GM21367 (cell line): ENCODE data around the gene YIPF7.
A peak's percentile ranks its signal among the peaks of the same experiment; 100 is the strongest.

Experiments used
- ATAC-seq: cut with Tn5 transposase; IDR thresholded peaks from one replicate; pipeline ENCODE4 v1.9.1; 2021; ENCODE audit not compliant: unreplicated experiment

The YIPF7 gene

DNA sequence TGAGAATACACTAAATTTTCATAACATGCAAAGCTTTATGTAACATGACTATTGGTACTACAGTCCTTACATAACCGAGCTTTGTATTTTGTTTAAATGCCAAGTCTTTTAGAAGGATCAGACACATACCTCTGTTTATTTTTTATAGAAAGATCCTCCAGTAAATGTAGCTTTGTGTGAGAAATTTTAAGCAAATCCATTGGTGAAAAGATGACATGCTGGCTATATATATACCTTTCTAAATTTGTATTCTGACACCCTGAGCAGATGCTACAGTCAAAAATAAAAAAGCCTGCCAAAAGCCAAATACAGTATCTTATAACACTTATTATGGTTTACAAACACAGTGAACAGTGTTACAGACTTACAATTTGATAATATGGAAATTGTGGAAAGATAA is at the start of gene YIPF7:
YIPF7 (minus strand) TSS at position 201 of the 400 bp plus-strand sequence. CDS start 1,525 bp downstream, outside the sequence.
- no peak for ATAC-seq

DNA sequence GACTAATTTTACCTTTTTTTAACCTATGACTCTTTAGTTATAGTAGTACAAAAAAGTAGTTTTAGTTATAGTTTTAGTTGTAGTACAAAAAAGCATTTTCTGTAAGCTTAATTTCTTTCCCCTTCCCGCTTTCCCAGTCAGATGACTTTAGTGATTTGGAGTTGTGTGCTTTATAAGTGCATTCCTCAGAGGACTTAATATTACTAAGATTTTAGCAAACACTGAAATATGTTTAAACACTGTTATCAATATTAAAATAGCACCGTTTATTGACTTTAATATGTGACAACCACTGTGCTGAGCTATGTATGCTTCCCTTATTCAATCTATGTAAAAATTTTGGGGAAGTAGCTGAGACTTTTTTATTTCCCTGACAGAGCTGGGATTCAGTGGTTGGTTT is 49.6 kb upstream of the YIPF7 start:
- no peak for ATAC-seq

DNA sequence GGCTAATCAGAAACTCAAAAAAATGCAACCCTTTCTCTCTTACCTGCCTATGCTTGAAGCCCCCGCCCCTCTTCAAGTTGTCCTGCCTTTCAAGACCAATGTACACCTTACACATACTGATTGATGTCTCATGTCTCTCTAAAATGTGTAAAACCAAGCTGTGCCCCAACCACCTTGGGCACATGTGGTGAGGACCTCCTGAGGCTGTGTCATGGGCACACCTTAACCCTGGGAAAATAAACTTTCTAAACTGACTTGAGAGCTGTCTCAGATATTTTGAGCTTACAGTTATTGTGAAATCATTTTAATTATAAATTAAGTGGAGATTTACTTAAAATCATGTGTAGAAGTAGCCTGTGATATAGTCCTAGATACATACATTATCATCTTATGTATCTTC is 49.0 kb upstream of the YIPF7 start:
- no peak for ATAC-seq

DNA sequence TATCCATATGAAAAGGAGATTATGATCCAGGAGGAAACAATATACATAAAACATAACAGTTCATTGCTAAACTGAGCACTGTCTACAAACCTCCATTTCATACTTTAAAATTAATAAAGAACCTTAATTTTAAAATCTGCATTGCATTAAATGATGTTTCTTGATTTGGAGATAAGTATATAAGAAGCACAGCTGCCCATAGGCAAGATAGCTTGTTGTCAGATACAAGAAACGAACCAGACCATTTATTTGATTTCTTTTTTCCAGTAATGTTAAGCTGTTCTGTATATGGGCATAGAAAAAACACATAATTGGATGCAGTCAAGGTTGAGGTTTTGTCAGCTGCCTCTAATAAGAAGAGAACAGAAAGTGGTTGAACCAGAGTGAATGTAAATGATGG is 33.2 kb upstream of the YIPF7 start:
- ATAC-seq: no peak

DNA sequence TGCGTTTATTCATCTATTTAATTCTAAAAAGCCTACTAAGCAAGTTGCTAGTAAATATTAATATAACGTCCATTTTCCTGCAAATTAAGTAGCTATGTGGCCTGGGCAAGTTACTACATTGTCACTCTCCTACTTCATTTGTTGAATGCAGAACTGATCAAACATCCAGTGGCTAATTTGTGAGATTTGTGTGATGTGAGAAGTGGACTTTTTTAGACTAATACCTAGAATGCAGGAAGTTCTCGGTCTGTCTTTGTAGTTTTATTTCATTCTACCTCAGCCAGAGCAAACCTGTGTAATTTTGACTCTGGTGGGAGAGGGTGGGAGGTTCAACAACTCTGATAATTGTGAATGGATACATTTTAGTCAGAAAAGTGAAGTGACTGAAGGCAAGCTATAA is 27.6 kb upstream of the YIPF7 start:
- no peak for ATAC-seq

DNA sequence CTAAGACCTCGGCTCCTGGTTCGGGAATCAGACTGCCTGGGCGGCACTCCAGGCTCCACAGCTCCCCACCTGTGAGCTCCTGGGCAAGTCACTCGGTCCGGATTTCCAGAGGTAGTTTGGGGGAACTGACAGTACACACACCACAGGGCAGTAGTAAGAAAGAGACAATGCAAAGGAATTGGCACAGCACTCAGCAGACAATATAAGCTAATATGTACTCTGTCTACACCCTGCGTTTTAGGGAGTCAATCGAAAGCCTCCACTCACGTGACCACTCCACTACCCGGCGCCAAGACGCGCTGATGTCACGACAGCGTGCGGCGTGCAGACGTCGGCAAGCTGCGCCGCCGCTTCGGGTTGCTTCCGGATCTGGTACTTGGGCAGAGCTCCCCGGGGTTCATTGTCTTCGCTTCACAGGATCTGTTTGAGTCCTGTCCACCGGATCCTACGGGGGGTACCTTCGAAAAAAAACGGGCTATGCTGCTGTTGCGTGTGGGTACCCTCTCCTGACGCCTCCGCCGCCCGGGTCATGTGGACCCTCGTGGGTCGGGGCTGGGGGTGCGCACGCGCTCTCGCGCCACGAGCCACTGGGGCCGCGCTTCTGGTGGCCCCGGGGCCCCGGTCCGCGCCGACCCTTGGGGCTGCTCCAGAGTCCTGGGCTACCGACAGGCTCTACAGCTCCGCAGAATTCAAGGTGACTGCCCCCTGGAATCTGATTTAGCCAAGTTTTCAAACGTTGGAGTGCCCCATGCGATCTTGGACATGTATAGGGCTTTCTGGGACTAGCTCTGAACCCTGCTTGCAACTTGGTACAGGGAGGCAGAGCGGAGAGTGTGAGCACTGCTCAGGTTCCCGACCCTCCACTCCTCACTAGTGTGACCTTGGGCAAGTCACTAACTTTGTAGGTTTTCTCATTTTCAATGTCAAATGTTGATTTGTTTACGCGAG is 26.9 kb upstream of the YIPF7 start, which contains the start of gene GUF1:
GUF1 (plus strand) TSS at position 327 of the 948 bp plus-strand sequence; CDS start at position 530, 203 bp downstream.
- ATAC-seq: peak; percentile 95

DNA sequence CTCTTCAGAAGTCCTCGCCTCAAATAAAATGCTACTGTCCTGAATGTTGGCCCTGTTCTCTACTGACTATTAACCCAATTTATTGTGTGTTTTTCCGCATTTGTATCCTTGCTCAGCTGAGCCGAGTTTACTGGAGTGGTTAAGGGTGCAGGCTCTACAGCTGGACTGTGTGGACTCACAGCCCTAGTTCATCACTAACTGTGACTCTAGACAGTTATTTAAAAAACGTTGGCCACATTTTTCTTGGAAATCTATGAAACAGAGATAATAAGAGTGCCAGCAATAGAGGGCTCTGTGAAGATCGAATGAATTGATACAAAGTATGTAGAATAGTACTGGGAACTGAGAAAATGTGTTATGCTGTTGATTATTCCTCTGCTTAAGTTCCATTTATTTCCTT is 23.9 kb upstream of the YIPF7 start:
- ATAC-seq: no peak

DNA sequence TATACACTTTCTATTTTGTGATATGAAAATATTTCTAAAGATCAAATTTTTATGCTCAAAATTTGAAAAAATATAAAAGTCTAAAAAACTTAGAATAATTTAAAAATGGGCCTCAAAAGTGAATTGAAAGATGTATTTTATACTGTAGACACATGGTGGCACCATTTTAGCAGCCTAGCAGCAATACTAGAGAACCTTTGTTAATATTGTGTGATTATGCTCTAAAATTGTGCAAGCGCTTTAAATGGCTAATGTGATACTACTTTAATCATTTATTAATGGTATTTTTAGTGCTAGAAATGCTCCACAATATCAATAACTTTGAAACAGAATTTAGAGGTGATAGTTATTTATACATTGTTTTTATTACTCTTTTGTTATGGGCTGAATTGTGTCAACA is 23.0 kb upstream of the YIPF7 start:
- ATAC-seq: no peak

DNA sequence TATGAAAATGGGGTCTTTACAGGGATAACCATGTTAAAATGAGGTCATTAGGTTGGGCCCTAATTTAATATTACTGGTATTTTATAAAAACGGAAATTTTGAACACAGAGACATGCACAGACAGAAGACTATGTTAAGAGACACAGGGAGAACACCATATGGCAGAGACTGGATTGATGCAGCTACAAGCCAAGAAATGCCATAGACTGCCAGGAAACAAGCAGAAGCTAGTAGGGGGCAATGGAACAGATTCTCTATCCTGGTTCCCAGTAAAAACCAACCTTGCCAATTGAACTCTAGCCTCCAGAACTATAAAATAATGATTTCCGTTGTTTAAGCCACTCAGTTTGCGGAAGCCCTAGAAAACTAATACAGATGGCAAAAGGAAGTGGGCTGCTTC is 20.2 kb upstream of the YIPF7 start:
- ATAC-seq: no peak

DNA sequence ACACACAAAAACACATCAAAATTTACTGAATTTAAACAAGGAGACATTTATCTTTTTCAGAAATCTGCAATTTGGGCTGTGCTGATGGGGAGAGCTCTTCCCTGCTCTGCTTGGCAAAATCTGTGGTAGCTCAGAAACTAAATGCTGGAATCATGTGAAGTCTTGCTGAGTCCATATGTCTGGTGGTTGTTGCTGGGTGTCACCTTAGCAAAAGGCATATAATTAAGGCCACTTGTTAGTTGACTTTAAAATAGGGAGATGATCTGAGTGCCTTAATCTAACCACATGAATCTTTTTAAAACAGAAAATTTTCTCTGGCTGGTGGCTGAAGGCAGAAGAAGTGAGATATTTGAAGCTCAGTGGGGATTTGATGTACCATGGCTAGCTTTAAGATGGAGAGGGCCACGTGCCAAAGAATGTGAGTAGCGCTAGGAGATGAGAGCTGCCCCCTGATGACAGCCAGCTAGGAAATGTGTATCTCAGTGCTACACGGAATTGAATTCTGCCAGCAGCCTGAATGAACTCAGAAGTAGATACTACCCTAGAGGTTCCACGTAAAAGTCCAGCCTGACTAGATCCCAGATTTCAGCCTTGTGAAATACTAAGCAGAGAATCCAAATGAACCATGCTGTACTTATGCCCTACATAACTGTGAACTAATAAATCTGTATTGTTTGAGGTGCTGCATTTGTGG is 19.2 kb upstream of the YIPF7 start:
- ATAC-seq: no peak

DNA sequence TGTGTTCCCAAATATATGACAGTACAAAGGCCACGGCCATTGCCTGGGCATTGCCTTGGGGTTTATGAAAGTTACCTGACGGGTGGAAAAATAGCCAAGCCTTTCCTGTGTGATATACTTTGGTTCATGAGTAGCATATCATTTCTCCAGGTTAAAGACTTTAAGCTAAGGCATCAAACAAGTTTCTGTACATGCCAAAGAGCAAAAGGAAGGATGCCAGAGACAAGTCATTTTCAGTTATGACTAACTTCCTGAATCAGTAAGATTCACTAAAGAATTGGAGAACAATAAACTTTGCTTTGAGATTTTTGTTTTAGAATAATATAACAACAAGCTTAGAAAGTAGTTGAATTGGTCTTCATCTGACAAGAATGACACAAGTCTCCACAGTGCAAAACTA is 17.1 kb upstream of the YIPF7 start:
- no peak for ATAC-seq

DNA sequence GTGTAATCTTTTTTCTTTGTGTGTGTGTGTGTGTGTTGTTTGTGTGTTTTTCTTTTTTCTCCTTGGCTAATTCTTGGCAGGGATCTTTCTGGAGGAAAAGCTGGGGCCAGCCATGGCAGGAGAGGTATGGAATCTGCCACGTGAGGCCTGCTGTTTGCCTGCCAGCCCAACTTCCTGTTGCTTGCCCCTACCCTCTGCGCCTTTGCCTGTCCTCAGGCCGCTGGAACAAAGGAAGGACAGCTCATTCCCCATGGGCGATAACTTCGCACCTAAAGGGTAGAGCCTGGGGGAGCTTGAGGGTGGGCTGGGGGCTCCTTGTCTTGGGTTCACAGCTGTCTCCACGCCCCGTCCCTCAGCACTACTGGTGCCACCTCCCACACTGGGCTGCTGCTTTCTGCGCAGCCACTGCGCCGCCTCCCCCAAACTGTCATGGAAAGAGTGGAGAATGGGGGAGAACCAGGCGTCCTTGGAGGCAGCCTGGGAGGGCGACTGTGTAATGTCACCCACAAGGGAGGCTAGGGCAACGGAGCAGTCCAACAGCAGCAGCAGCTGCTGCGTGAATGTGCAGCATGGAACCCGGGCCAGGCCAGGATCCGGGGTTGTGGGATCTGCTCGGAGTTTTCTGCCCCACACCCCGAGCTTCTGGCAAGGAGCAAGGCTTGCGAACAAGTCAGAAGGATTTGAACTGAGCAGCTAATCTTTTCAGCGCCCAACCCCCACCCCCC is 12.3 kb upstream of the YIPF7 start:
- ATAC-seq: no peak

DNA sequence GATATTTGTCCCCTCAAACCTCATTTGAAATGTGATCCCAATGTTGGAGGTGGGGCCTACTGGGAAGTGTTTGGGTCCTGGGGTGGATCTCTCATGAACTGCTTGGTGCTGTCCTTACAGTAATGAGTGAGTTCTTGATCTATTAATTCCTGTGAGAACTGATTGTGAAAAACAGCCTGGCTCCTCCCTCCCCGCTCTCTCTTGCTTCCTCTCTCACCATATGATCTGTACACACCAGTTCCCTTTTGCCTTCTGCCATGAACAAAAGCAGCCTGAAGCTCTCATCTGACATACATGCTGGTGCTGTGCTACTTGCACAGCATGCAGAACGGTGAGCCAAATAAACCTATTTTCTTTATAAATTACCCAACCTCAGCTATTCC is 11.2 kb upstream of the YIPF7 start:
- ATAC-seq: no peak

DNA sequence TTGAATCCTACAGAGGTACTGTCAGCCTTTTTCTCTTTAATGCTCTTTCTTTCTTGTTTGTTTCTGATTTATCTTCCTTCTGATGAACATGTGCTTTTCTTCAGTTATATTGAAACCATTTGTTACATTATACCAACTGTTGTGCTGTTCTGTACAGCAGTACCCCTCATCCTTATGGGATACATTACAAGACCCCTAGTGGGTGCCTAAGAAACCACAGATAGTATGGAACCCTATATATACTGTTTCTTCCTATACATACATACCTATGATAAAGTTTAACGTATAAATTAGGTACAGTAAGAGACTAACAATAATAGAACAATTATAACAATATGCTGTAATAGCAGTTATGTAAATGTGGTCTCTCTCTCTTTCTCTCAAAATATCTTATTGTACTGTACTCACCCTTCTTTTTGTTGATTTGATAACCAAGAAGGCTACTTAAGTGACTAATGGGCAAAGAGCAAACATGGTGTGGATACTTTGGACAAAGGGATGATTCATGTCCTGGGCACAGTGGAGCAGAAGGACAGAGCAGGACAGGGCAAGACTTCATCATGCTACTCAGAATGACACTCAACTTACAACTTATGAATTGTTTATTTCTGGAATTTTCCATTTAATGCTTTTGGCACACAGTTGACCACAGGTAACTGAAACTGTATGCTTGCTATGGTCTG is 10.7 kb upstream of the YIPF7 start:
- no peak for ATAC-seq

DNA sequence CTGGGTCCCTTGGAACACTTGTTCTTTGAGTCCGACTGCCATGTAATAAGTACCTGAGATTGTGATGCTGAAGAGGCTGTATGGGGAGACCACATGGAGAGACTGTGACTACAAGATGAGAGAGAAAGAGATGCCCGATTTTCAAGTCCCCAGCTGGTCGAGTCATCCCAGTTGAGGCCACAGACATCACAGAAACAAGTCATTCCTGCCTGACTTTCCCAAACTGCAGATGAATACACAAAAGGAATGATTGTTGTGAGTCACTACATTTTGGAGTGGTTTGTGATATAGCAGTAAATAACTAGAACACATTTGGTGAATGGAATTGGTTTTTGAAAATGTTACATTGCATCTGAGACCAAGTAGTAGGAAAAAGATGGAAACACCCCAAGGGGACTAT is 9.0 kb upstream of the YIPF7 start:
- ATAC-seq: no peak

DNA sequence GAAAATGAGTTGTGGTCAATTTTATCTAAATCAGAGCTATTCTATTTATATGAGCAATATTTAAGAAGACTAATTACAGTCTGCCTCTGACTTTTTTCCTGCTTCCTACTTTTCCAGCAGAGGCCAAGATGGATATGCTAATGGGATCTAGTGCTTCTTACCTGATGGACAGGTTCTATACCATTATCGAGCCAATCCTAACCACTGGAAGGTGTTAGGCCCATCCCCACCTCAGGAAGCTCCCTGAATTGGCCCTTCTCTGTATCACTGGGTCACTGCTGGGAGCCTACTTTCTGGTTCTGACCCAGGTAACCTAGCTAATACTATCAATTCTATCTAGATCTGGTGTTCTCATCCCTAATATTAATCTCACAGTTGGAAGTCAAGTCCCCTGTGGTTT is 577 bp upstream of the YIPF7 start:
- no peak for ATAC-seq

DNA sequence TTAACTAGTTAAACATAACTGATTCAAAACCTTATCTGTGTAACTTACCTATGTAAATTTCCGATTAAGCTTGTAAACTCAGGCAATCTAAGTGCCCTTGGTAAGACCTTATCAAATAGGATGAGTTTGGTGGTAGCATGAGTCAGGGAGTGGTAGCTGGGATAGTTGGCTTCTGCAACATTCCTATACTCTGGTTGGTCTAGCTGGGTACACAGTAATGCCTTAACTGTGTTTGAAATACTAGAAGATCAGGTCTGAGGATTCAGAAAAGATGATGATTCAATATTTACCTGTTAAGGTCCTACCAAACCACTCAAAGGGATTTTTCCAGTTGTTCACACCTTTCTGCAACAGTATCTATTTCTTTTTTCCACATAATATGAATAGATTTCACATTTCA is 5.3 kb downstream of the YIPF7 start:
- ATAC-seq: no peak

DNA sequence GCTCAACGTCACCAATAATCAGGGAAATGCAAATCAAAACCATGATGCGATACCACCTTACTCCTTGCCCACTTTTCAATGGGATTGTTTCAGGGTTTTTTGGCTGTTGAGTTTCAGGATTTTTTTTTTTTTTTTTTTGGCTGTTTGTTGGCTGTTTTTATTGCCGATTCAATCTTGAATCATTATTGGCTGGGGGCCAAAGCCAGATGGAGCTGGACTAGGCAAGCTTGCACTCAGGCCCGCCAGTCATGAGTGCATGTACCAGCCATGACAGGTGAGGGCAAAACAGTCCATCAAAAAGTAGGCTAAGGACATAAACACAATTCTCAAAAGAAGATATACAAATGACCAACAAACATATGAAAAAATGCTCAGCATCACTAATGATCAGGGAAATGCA is 13.3 kb downstream of the YIPF7 start:
- ATAC-seq: no peak

DNA sequence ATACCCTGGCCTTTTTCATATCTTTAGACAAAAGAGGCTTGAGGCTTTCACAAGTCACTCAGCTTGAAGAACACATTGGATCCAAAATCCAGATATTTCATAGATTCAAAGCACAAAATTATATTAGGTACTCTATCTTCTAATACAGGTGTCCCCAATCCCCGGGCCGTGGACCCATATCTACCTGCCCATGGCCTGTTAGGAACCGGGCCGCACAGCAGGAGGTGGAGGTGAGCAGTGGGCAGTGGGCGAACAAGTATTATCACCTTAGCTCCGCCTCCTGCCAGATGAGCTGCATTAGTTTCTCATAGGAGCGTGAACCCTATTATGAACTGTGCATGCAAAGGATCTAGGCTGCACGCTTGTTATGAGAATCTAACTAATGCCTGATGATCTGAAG is 18.7 kb downstream of the YIPF7 start:
- ATAC-seq: no peak

DNA sequence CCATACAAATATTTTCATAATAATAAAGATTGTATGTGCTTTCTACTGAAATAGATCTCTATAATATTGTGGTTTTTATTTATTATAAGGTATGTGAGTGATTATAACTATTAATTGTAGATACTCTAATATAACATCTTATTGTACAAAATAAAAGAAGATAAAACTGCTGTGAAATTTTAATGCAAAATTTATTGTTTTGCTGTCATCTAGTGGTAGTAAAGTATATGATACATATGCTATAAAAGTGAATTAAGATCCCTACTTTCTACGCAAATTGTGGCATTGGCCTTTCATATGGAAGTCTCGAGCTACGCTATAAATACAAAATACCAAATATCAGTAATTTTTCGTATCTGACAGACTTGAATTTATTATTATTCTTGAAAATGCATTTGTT is 19.3 kb downstream of the YIPF7 start:
- ATAC-seq: no peak

DNA sequence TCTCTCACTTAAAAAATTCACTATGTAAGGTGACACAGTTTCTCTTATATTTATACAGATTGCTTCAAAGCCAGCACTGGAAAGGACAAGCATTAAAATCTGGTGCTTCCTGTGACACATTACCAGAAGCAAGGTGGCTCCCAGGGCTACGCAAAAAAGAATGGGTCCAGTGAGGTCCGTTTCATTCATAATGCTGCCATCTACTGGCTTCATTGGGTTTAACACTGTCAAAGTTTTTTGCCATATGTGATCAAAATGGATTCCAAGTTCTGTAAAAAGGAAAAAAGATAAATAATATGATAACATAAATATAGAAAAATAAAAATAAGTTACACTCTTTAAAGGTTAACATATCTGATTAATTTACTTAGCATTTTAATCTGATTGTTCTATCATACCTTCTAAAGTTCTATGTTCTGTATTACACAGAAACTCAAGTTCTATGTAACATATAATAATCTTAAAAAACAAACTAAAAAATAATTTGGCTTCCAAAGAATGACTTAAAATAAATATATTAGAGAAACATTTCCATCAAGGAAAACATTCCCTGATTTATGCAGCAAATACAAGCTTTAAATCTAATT is 22.1 kb downstream of the YIPF7 start:
- peak; percentile 95 for ATAC-seq
